CD4-positive, alpha-beta T cell (primary cell): ENCODE results near the gene RIOK2. TPM values are rescaled to one million over a fixed set of nuclear protein-coding genes. Genes with fewer than 3 reads are reported as not detected.
"Not testable (repeated sequence)": the region's sequence is repeated elsewhere in the genome, so short reads cannot be mapped to it uniquely, and the experiment has no call there.

ENCODE experiments used
- ATAC-seq: fragments of 200-7000 bp; cut with Tn5 transposase; one replicate; pipeline ENCODE4 v1.10.0; 2022; ENCODE audit warnings: mild to moderate bottlenecking; ENCODE audit not compliant: poor library complexity
- CTCF ChIA-PET: fragments of 350-600 bp; sonication (Branson Sonifier 250); formaldehyde crosslinking; loops from one replicate; lab custom pipeline; 2021; ENCODE audit warnings: antibody characterized with exemption, inconsistent platforms; lab: Charles Lee
- POLR2A ChIA-PET: fragments of 350-600 bp; sonication (Branson Sonifier 250); formaldehyde crosslinking; loops from one replicate; lab custom pipeline; 2021; ENCODE audit warnings: antibody characterized with exemption, inconsistent platforms; lab: Charles Lee
- DNase-seq, 14 experiments: peaks; one replicate each; pipeline ENCODE4 v3.0.0-alpha.2; 2013 to 2020; ENCODE audit warnings: mixed read lengths in 2 of 14
- H3K27ac ChIP-seq, 2 donors: one replicate each; pipeline versions ENCODE4 v1.5.1 to v1.7.0; 2013; ENCODE audit warnings: low read length in 2 of 2, low read depth in 1 of 2, mild to moderate bottlenecking in 1 of 2
- H3K27me3 ChIP-seq, 2 experiments: 1 replicate in 1 of 2; 2 replicates in 1 of 2; pipeline versions ENCODE4 v1.6.1 to v1.7.0; 2013; ENCODE audit warnings: low read length in 2 of 2, control low read depth in 1 of 2, mild to moderate bottlenecking in 1 of 2, moderate library complexity in 1 of 2; ENCODE audit not compliant: insufficient read depth in 2 of 2, control insufficient read depth in 1 of 2
- H3K36me3 ChIP-seq: one replicate; pipeline ENCODE4 v1.6.1; 2013; ENCODE audit warnings: low read length, control low read depth; ENCODE audit not compliant: insufficient read depth
- H3K4me1 ChIP-seq: one replicate; pipeline ENCODE4 v1.6.1; 2013; ENCODE audit warnings: low read length, control low read depth; ENCODE audit not compliant: insufficient read depth
- H3K4me3 ChIP-seq: one replicate; pipeline ENCODE4 v1.5.1; 2013; ENCODE audit warnings: mild to moderate bottlenecking, low read length, moderate library complexity
- H3K9me3 ChIP-seq, 2 experiments: 1 replicate in 1 of 2; 2 replicates in 1 of 2; pipeline versions ENCODE4 v1.6.1 to v1.7.0; 2013; ENCODE audit warnings: low read length in 2 of 2, mild to moderate bottlenecking in 2 of 2, control low read depth in 1 of 2, moderate library complexity in 1 of 2; ENCODE audit not compliant: control insufficient read depth in 1 of 2, insufficient read depth in 1 of 2
- H3K27ac Mint-ChIP-seq: one replicate; pipeline ENCODE4 v1.8.0; 2020; ENCODE audit warnings: mixed read lengths
- H3K27me3 Mint-ChIP-seq: one replicate; pipeline ENCODE4 v1.8.0; 2021; ENCODE audit warnings: mixed read lengths
- H3K36me3 Mint-ChIP-seq: one replicate; pipeline ENCODE4 v1.8.0; 2021; ENCODE audit warnings: low read depth, mixed read lengths
- H3K4me1 Mint-ChIP-seq: one replicate; pipeline ENCODE4 v1.8.0; 2021; ENCODE audit warnings: low read depth, mixed read lengths
- H3K4me3 Mint-ChIP-seq: one replicate; pipeline ENCODE4 v1.8.0; 2020; ENCODE audit warnings: mild to moderate bottlenecking, mixed read lengths
- H3K9me3 Mint-ChIP-seq: one replicate; pipeline ENCODE4 v1.8.0; 2020; ENCODE audit warnings: mixed read lengths
- intact Hi-C, 2 experiments: fragments of 100-400 bp; cut with DNase I in 1 of 2; cut with micrococcal nuclease in 1 of 2; formaldehyde crosslinking; loops; one replicate each; pipeline versions ENCODE4 v1.15.1 to v1.9.0; 2023 to 2025; cut with DNase I, micrococcal nuclease
- total RNA-seq, 174 experiments: library from RNA in 2 of 174; stranded (reverse) in 2 of 174; gene quantifications; one replicate each; pipeline ENCODE4 v1.2.3 and lab custom pipeline; 2021 to 2026
- TF ChIP-seq, protein P1 (sequence below): fragments of 200-600 bp; IDR thresholded peaks from one replicate; pipeline ENCODE4 v1.8.0; 2022; ENCODE audit warnings: antibody characterized with exemption, mild to moderate bottlenecking

Gene RIOK2
- total RNA-seq, 2 experiments from 2014 or later, result 25.1 to 26.0 TPM

DNA sequence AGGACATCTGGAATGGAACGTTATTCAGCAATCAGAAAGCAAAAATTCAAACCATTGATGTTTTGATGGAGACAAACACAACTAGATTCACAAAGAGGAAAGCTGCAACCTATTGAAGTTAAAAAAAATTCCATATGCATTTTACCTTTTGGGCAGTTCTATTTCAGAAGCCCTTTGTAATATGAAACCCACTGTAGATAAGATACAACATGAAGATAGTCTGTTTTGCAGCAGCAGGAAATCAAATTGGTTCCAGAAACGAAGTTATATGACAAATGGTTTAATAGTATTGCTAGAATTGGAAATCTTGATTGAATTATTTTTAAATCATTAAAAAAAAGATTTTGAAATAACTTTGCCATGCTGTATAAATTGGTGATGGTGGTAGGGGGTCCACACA is 41.5 kb downstream of the RIOK2 start:
- TF ChIP-seq, protein P1, sequence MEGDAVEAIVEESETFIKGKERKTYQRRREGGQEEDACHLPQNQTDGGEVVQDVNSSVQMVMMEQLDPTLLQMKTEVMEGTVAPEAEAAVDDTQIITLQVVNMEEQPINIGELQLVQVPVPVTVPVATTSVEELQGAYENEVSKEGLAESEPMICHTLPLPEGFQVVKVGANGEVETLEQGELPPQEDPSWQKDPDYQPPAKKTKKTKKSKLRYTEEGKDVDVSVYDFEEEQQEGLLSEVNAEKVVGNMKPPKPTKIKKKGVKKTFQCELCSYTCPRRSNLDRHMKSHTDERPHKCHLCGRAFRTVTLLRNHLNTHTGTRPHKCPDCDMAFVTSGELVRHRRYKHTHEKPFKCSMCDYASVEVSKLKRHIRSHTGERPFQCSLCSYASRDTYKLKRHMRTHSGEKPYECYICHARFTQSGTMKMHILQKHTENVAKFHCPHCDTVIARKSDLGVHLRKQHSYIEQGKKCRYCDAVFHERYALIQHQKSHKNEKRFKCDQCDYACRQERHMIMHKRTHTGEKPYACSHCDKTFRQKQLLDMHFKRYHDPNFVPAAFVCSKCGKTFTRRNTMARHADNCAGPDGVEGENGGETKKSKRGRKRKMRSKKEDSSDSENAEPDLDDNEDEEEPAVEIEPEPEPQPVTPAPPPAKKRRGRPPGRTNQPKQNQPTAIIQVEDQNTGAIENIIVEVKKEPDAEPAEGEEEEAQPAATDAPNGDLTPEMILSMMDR, result no peak
- Histone ChIP-seq H3K4me1 (no peaks in the 10 kb centered on the region), H3K4me3 (no peak overlapping the region), H3K27me3 (no peaks in the 10 kb centered on the region), H3K36me3 (no peaks in the 10 kb centered on the region), H3K27ac (no peak overlapping the region), H3K9me3 (no peaks in the 10 kb centered on the region)
- H3K9me3 Mint-ChIP-seq, result no peaks in the 10 kb centered on the region
- H3K27ac Mint-ChIP-seq, result no peak overlapping the region
- ChIA-PET CTCF (interaction anchor here (1.8 kb wide), 1 partner anchor 20 kb away, joined by 5 read pairs; no protein-coding TSS in a partner anchor), POLR2A (interaction anchor here (1.1 kb wide), 1 partner anchor 245 kb away, joined by 3 read pairs; no protein-coding TSS in a partner anchor)
- intact Hi-C loops, result loop anchor here in 1 of 2 experiments (5.0 kb wide), 1 partner anchor 274 kb away; no protein-coding TSS in a partner anchor
- ATAC-seq, result no peak
- no peak overlapping the region for H3K4me3 Mint-ChIP-seq
- peaks cover 14% of the 10 kb centered on the region for H3K27me3 Mint-ChIP-seq
- no peaks in the 10 kb centered on the region for H3K36me3 Mint-ChIP-seq
- no peaks in the 10 kb centered on the region for H3K4me1 Mint-ChIP-seq
- no peak for DNase-seq

DNA sequence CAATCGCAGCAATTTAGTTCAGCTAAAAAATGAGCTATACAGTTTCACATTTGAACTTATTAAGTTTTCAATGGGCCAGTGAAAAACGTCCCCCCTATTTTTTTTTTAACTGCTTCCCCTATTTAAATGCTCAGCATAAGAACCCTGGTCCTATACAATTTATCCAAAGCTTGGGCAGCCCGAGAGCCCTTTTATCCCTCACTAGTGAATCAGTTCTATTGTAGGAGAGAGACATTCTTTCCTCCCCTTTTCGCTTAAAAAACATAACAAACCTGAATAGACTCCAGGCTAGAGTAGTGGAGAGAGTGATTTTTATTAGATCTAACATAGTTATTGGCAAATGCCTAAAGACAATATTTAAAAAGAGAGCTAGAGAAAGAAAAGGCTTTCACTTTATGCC is 42.0 kb downstream of the RIOK2 start:
- H3K4me1 ChIP-seq, result no peaks in the 10 kb centered on the region
- Mint-ChIP-seq H3K4me1 (no peaks in the 10 kb centered on the region), H3K4me3 (no peak overlapping the region), H3K36me3 (no peaks in the 10 kb centered on the region), H3K9me3 (no peaks in the 10 kb centered on the region), H3K27ac (no peak overlapping the region), H3K27me3 (peaks cover 14% of the 10 kb centered on the region)
- H3K9me3 ChIP-seq, result no peaks in the 10 kb centered on the region
- no peak for DNase-seq
- POLR2A ChIA-PET, result no interaction called here
- CTCF ChIA-PET, result no interaction called here
- H3K36me3 ChIP-seq, result no peaks in the 10 kb centered on the region
- intact Hi-C loops, result loop anchor here in 1 of 2 experiments (5.0 kb wide), 1 partner anchor 274 kb away; no protein-coding TSS in a partner anchor
- H3K4me3 ChIP-seq, result no peak overlapping the region
- no peak overlapping the region for H3K27ac ChIP-seq
- H3K27me3 ChIP-seq, result no peaks in the 10 kb centered on the region
- TF ChIP-seq, protein P1, result no peak
- no peak for ATAC-seq

DNA sequence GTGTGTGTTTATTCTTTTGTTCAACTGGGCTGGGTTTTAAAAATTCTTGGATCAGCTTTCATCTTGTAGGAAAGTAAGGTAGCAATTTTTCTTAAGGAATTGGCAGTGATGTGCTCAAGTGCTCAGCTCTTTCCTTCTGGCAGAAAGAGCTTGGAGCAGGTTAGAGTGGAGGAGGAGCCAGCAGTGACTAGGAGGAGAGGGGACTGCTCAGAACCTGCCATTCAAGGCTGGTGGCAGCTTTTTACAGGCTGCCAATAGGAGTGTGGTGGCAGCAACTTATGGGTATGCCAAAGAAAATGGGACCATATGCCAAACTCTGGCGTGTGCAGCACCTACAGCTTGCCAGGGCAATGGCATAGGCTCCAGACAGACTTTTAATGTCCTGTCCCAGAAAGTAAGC is 42.8 kb downstream of the RIOK2 start:
- ATAC-seq, H3K36me3 Mint-ChIP-seq, H3K9me3 ChIP-seq, H3K4me1 ChIP-seq, H3K36me3 ChIP-seq, H3K9me3 Mint-ChIP-seq, H3K27me3 ChIP-seq, H3K27ac ChIP-seq, DNase-seq, H3K27ac Mint-ChIP-seq, H3K4me3 ChIP-seq, POLR2A ChIA-PET, H3K4me3 Mint-ChIP-seq, H3K4me1 Mint-ChIP-seq: not testable (repeated sequence)
- intact Hi-C loops, result loop anchor here in 1 of 2 experiments (5.0 kb wide), 1 partner anchor 273 kb away; no protein-coding TSS in a partner anchor
- CTCF ChIA-PET, result interaction anchor here (0.6 kb wide), 1 partner anchor 1468 kb away, joined by 5 read pairs; no protein-coding TSS in a partner anchor
- peaks cover 14% of the 10 kb centered on the region for H3K27me3 Mint-ChIP-seq

DNA sequence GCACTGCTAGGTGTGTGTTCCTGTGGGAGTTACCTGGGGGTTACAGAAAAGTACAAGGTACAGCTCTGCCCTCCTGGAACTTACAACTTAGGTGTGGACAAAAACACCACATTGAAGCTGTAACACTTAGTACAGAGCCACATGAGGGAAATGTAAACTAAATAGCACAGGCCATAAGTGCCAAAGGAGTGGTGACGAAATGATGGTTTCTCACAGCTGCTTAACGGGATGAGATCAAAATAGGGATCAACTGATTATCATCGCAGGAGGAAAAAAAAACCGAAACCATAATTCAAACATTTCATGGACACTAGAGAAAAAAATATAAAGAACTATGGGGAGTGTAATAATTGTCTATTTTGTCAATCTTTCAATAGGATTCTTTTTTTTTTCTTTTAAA is 46.6 kb downstream of the RIOK2 start:
- POLR2A ChIA-PET, result no interaction called here
- Histone ChIP-seq H3K4me1 (no peaks in the 10 kb centered on the region), H3K36me3 (no peaks in the 10 kb centered on the region), H3K4me3 (no peak overlapping the region), H3K27me3 (no peaks in the 10 kb centered on the region), H3K27ac (no peak overlapping the region), H3K9me3 (no peaks in the 10 kb centered on the region)
- no peak overlapping the region for H3K4me3 Mint-ChIP-seq
- H3K36me3 Mint-ChIP-seq, result no peaks in the 10 kb centered on the region
- intact Hi-C loops, result no loop called here
- peaks cover 14% of the 10 kb centered on the region for H3K27me3 Mint-ChIP-seq
- H3K4me1 Mint-ChIP-seq, result peaks cover 6% of the 10 kb centered on the region
- no peak for DNase-seq
- CTCF ChIA-PET, result no interaction called here
- H3K27ac Mint-ChIP-seq, result no peak overlapping the region
- TF ChIP-seq, protein P1, result no peak
- no peaks in the 10 kb centered on the region for H3K9me3 Mint-ChIP-seq
- no peak for ATAC-seq
